Tibial nerve (tissue), 3 donors: ENCODE data around the gene COL11A2.

Experiments used
- CTCF ChIP-seq, 5 experiments: fragments of 200-600 bp in 3 of 5; fragments of 450-650 bp in 2 of 5; sonication (generic) in 3 of 5; IDR thresholded peaks; one replicate each; pipeline ENCODE4 v1.5.1; 2016 to 2019; ENCODE audit warnings: antibody characterized with exemption in 5 of 5, mild to moderate bottlenecking in 3 of 5, moderate library complexity in 2 of 5
- POLR2A ChIP-seq, 2 donors: fragments of 450-650 bp; IDR thresholded peaks; one replicate each; pipeline ENCODE4 v1.6.1; 2017; ENCODE audit warnings: antibody characterized with exemption in 2 of 2, mild to moderate bottlenecking in 2 of 2, moderate library complexity in 2 of 2

GRCh38 chr6:33236328-33236727, 44.1 kb upstream of the COL11A2 start:
- no peak for TF ChIP-seq CTCF (IDR thresholded peaks at IDR 0.05)
- TF ChIP-seq POLR2A (IDR thresholded peaks at IDR 0.05) = no peak
